H1 (cell line): Measurements from ENCODE around the gene RANBP6. TPM values are rescaled to one million over a fixed set of nuclear protein-coding genes. Genes with fewer than 3 reads are reported as not detected.
A peak's percentile ranks its signal among the peaks of the same experiment; 100 is the strongest.

Source experiments
- CTCF ChIA-PET: fragments of 300-600 bp; sonication (Branson Sonifier 250); formaldehyde crosslinking; loops from one replicate; lab custom pipeline; 2021; ENCODE audit not compliant: partially characterized antibody; lab: Charles Lee
- POLR2A ChIA-PET: fragments of 300-600 bp; sonication (Branson Sonifier 250); formaldehyde crosslinking; loops from one replicate; lab custom pipeline; 2021; ENCODE audit warnings: inconsistent platforms; ENCODE audit not compliant: partially characterized antibody; lab: Charles Lee
- DNase-seq, 2 experiments: peaks; one replicate each; pipeline versions ENCODE4 v3.0.0 to v3.0.0-alpha.2; 2010 to 2022; ENCODE audit warnings: low spot score in 2 of 2, low read depth in 1 of 2, mixed read lengths in 1 of 2
- FAIRE-seq: peaks from 2 replicates; lab custom pipeline; 2011; peaks lifted over from hg19 to GRCh38; lab: Jason Lieb, UNC
- H2AFZ ChIP-seq: 2 replicates; pipeline ENCODE4 v1.8.1; 2012; ENCODE audit warnings: low read length, inconsistent platforms
- H2AK5ac ChIP-seq: 2 replicates; pipeline ENCODE4 v1.6.1; 2013; ENCODE audit warnings: low read depth, low read length
- H2BK120ac ChIP-seq: replicated peaks from 2 replicates; pipeline ENCODE3; 2013; ENCODE audit warnings: low read depth, low read length, inconsistent platforms
- H2BK12ac ChIP-seq: 2 replicates; pipeline ENCODE4 v1.6.1; 2013; ENCODE audit warnings: low read depth, low read length
- H2BK15ac ChIP-seq: 2 replicates; pipeline ENCODE4 v1.6.1; 2013; ENCODE audit warnings: low read length
- H2BK20ac ChIP-seq: 2 replicates; pipeline ENCODE4 v1.6.1; 2013; ENCODE audit warnings: low read length
- H2BK5ac ChIP-seq: 2 replicates; pipeline ENCODE4 v1.6.1; 2013; ENCODE audit warnings: low read depth, low read length
- H3K14ac ChIP-seq: 2 replicates; pipeline ENCODE4 v1.6.1; 2013; ENCODE audit warnings: inconsistent platforms; ENCODE audit not compliant: insufficient read length
- H3K18ac ChIP-seq: 2 replicates; pipeline ENCODE4 v1.6.1; 2013; ENCODE audit warnings: low read length; ENCODE audit errors: extremely low read depth
- H3K23ac ChIP-seq: 2 replicates; pipeline ENCODE4 v1.6.1; 2013; ENCODE audit warnings: inconsistent platforms; ENCODE audit not compliant: insufficient read length
- H3K23me2 ChIP-seq: 2 replicates; pipeline ENCODE4 v1.6.1; 2013; ENCODE audit warnings: low read depth, low read length
- H3K27ac ChIP-seq: 2 replicates; pipeline ENCODE4 v1.6.1; 2011; ENCODE audit warnings: low read depth, low read length, inconsistent platforms
- H3K27me3 ChIP-seq, 4 experiments: replicated peaks in 1 of 4; 1 replicate in 1 of 4; 2 replicates in 3 of 4; pipeline versions ENCODE4 v1.6.1 to v1.8.1; 2011 to 2013; ENCODE audit warnings: low read length in 3 of 4, mild to moderate bottlenecking in 3 of 4, inconsistent platforms in 2 of 4, mixed read lengths in 2 of 4, moderate library complexity in 1 of 4; ENCODE audit not compliant: control insufficient read depth in 3 of 4, insufficient read depth in 3 of 4; ENCODE audit errors: extremely low read depth in 1 of 4
- H3K36me3 ChIP-seq, 4 experiments: 2 replicates each; pipeline versions ENCODE4 v1.6.1 to v1.8.1; 2011 to 2013; ENCODE audit warnings: mild to moderate bottlenecking in 4 of 4, low read length in 3 of 4, moderate library complexity in 2 of 4, control low read depth in 1 of 4, inconsistent platforms in 1 of 4; ENCODE audit not compliant: insufficient read depth in 4 of 4, control insufficient read depth in 2 of 4
- H3K4ac ChIP-seq: replicated peaks from 2 replicates; pipeline ENCODE3; 2013; ENCODE audit warnings: low read length, low read depth, mixed read lengths, inconsistent platforms; ENCODE audit not compliant: insufficient read length
- H3K4me1 ChIP-seq, 4 experiments: replicated peaks in 1 of 4; 1 replicate in 1 of 4; 2 replicates in 3 of 4; pipeline versions ENCODE4 v1.6.1 to v1.8.1; 2011 to 2013; ENCODE audit warnings: low read length in 3 of 4, inconsistent platforms in 2 of 4, mixed read lengths in 1 of 4; ENCODE audit not compliant: insufficient read depth in 4 of 4, control insufficient read depth in 3 of 4
- H3K4me2 ChIP-seq, 2 experiments: 2 replicates each; pipeline versions ENCODE4 v1.6.1 to v1.8.1; 2011 to 2013; ENCODE audit warnings: low read depth in 2 of 2, low read length in 2 of 2, control low read depth in 1 of 2, inconsistent platforms in 1 of 2, mild to moderate bottlenecking in 1 of 2; ENCODE audit not compliant: insufficient read depth in 1 of 2
- H3K4me3 ChIP-seq, 4 experiments: fragments of 200-600, 300-600 bp in 1 of 4; sonication (generic), shearing (Covaris generic), sonication (Bioruptor Twin) in 1 of 4; 2 replicates each; pipeline versions ENCODE4 v1.5.1 to v1.8.1; 2011 to 2016; ENCODE audit warnings: low read length in 4 of 4, low read depth in 3 of 4, control low read depth in 2 of 4, inconsistent platforms in 2 of 4, mild to moderate bottlenecking in 2 of 4, mixed read lengths in 1 of 4, moderate library complexity in 1 of 4; ENCODE audit not compliant: insufficient read depth in 2 of 4; ENCODE audit errors: extremely low read depth in 1 of 4
- H3K56ac ChIP-seq: replicated peaks from 2 replicates; pipeline ENCODE3; 2013; ENCODE audit warnings: low read depth, mild to moderate bottlenecking, mixed read lengths, low read length, inconsistent platforms; ENCODE audit not compliant: insufficient read length
- H3K79me1 ChIP-seq: 2 replicates; pipeline ENCODE4 v1.6.1; 2013; ENCODE audit warnings: low read depth, low read length, control low read depth
- H3K79me2 ChIP-seq, 2 experiments: 2 replicates each; pipeline versions ENCODE4 v1.6.1 to v1.8.1; 2012 to 2013; ENCODE audit warnings: low read length in 2 of 2, mild to moderate bottlenecking in 2 of 2, inconsistent platforms in 1 of 2; ENCODE audit not compliant: insufficient read depth in 2 of 2, control insufficient read depth in 1 of 2
- H3K9ac ChIP-seq, 4 experiments: replicated peaks in 1 of 4; 1 replicate in 1 of 4; 2 replicates in 3 of 4; pipeline versions ENCODE4 v1.6.1 to v1.8.1; 2011 to 2013; ENCODE audit warnings: low read depth in 3 of 4, low read length in 3 of 4, control low read depth in 2 of 4, mild to moderate bottlenecking in 2 of 4, moderate library complexity in 2 of 4, inconsistent platforms in 1 of 4; ENCODE audit errors: extremely low read depth in 1 of 4
- H3K9me3 ChIP-seq, 2 experiments: 2 replicates each; pipeline versions ENCODE4 v1.6.1 to v1.8.1; 2012 to 2013; ENCODE audit warnings: mild to moderate bottlenecking in 2 of 2, moderate library complexity in 2 of 2, control low read depth in 1 of 2, inconsistent platforms in 1 of 2, low read depth in 1 of 2, low read length in 1 of 2, mixed read lengths in 1 of 2; ENCODE audit not compliant: insufficient read depth in 2 of 2
- H4K20me1 ChIP-seq, 2 experiments: replicated peaks in 1 of 2; 2 replicates each; pipeline versions ENCODE3 to v1.8.1; 2011 to 2013; ENCODE audit warnings: inconsistent platforms in 2 of 2, low read length in 2 of 2, mild to moderate bottlenecking in 1 of 2; ENCODE audit not compliant: insufficient read depth in 2 of 2, control insufficient read depth in 1 of 2
- H4K5ac ChIP-seq: 2 replicates; pipeline ENCODE4 v1.6.1; 2013; ENCODE audit warnings: low read length, low read depth, mixed read lengths, inconsistent platforms; ENCODE audit not compliant: insufficient read length
- H4K8ac ChIP-seq: 2 replicates; pipeline ENCODE4 v1.8.0; 2013; ENCODE audit warnings: mild to moderate bottlenecking, moderate library complexity, low read length, inconsistent platforms; ENCODE audit not compliant: insufficient read depth; ENCODE audit errors: extremely low read depth
- H4K91ac ChIP-seq: replicated peaks from 2 replicates; pipeline ENCODE3; 2013; ENCODE audit warnings: low read length, mixed read lengths, inconsistent platforms; ENCODE audit not compliant: insufficient read length
- SP1 ChIP-seq: IDR thresholded peaks from 2 replicates; pipeline ENCODE4 v1.6.1; 2011; ENCODE audit warnings: low read depth, low read length
- TAF7 ChIP-seq: optimal IDR thresholded peaks from 2 replicates; pipeline ENCODE3; 2011; ENCODE audit warnings: low read depth, mild to moderate bottlenecking, inconsistent platforms, low read length, moderate library complexity, borderline replicate concordance
- WGBS, 2 experiments: shearing (Covaris generic) in 1 of 2; methylation state at CpG; one replicate each; pipeline versions ENCODE4 v1.1.6 to v1.1.7; 2013 to 2015; ENCODE audit warnings: low lambda C conversion rate in 2 of 2, mixed read lengths in 2 of 2, inconsistent platforms in 1 of 2, low coverage in 1 of 2, missing lambda C conversion rate in 1 of 2; ENCODE audit not compliant: insufficient replicate concordance in 2 of 2, insufficient coverage in 1 of 2, insufficient read length in 1 of 2; ENCODE audit errors: extremely low coverage in 1 of 2, missing lambda C conversion rate in 1 of 2; 5-methylcytosine and 5-hydroxymethylcytosine counted together
- polyA plus RNA-seq, 7 experiments: library from polyadenylated mRNA; depleted of rRNA in 3 of 7; stranded (reverse) in 5 of 7; unstranded in 2 of 7; fragments of >200 nt in 5 of 7; fragments of 200-250 nt in 2 of 7; gene quantifications; 1 replicate in 5 of 7; 2 replicates in 1 of 7; 4 replicates in 1 of 7; pipeline versions ENCODE4 v1.2.1 to v1.2.3, GENCODE V29; 2011 to 2013; ENCODE audit warnings: missing spikeins in 2 of 7, mixed read lengths in 2 of 7
- total RNA-seq: library from RNA; stranded (reverse); fragmentation: NEBNext Ultra II Directional; extraction: Animal tissue kit (Norgen Biotek cat#: 25700); gene quantifications from 2 replicates; pipeline ENCODE4 v1.2.1, GENCODE V29; 2021

RANBP6 gene
- total and polyA plus RNA-seq, 2 of the 8 experiments (the other 6 are each of a cell fraction or from before 2014, with no cell fraction given): 5.7 to 18.8 TPM

DNA sequence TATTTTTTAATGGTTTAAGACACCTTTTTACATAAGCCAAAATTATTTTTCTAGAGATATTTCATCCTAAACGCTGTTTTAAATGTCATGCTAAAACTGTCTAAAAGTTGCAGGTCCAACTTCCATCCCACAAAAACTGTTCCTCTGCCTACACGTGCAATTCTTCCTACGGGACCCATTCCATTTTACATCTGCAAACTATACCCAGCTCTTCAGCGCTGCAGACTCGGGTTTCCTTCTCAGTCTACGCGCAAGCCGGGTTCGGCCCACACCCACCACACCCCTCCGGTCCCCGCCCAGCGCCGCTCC lies 8.7 kb downstream of the RANBP6 start:
- H3K79me1 ChIP-seq: peaks cover 2% of the 10 kb centered on the region; the same call in 1 of the 2 replicates
- no peak overlapping the region for H3K23ac ChIP-seq
- peak; percentile 28 for FAIRE-seq
- no peak overlapping the region for H3K4ac ChIP-seq
- H2BK5ac ChIP-seq: no peak overlapping the region
- no peak overlapping the region for H3K14ac ChIP-seq
- peak overlapping the region; percentile 59 to 83 (median 80) for H3K4me3 ChIP-seq
- no peak overlapping the region for H2AFZ ChIP-seq
- H4K20me1 ChIP-seq: peaks cover 0 to 3% of the 10 kb centered on the region in 2 experiments
- H2BK20ac ChIP-seq: no peak overlapping the region
- WGBS, 2 experiments: 5% methylated on average over 13 of the region's 13 CpGs; no CpG with 5 or more reads in 1 of the 2 experiments
- H3K4me2 ChIP-seq: peak overlapping the region; percentile 93 to 97
- H3K56ac ChIP-seq: no peak overlapping the region
- H3K27me3 ChIP-seq: no peaks in the 10 kb centered on the region
- peaks cover 0 to 2% (median under 1%) of the 10 kb centered on the region in 4 experiments; a peak in 2 of 8 replicates for H3K36me3 ChIP-seq
- H3K9me3 ChIP-seq: no peaks in the 10 kb centered on the region
- CTCF ChIA-PET: interaction anchor here (2.7 kb wide), 1 partner anchor 17 kb away, joined by 5 read pairs; no protein-coding TSS in a partner anchor
- no peak overlapping the region for H4K91ac ChIP-seq
- DNase-seq: no peak
- POLR2A ChIA-PET: interaction anchor here (2.3 to 3.4 kb wide), 3 partner anchors 9 to 73 kb away, joined by 8 to 19 read pairs (median 10); partner anchors contain the start of gene RANBP6
- H2AK5ac ChIP-seq: no peak overlapping the region
- H3K27ac ChIP-seq: no peak overlapping the region
- peak overlapping the region in 1 of 4 experiments; percentile 49; a peak in 2 of 7 replicates for H3K9ac ChIP-seq
- no peak overlapping the region for H2BK12ac ChIP-seq
- peaks cover 0 to 47% of the 10 kb centered on the region in 2 experiments; a peak in 2 of 4 replicates for H3K79me2 ChIP-seq
- peaks cover 7% of the 10 kb centered on the region; the same call in 1 of the 2 replicates for H3K23me2 ChIP-seq
- TF ChIP-seq SP1: peak; percentile 31; the same call in 1 of the 2 replicates
- TF ChIP-seq TAF7: no peak
- no peak overlapping the region for H2BK120ac ChIP-seq
- no peaks in the 10 kb centered on the region for H3K4me1 ChIP-seq
- no peak overlapping the region for H4K8ac ChIP-seq
- no peak overlapping the region for H4K5ac ChIP-seq
- no peak overlapping the region for H3K18ac ChIP-seq
- no peak overlapping the region for H2BK15ac ChIP-seq
